GM18873 (cell line): ENCODE data around the gene SPTAN1.
"Not testable (repeated sequence)": the region's sequence is repeated elsewhere in the genome, so short reads cannot be mapped to it uniquely, and the experiment has no call there.

Experiments used
- ATAC-seq: cut with Tn5 transposase; IDR thresholded peaks from one replicate; pipeline ENCODE4 v1.9.1; 2021; ENCODE audit warnings: mild to moderate bottlenecking, moderate library complexity, moderate number of reproducible peaks; ENCODE audit not compliant: unreplicated experiment, low FRiP score

Gene SPTAN1

GRCh38 chr9:128552153-128552743 is at the start of gene SPTAN1:
Gene SPTAN1 (plus strand): TSS chr9:128552587. CDS start chr9:128566741, 14,154 bp downstream.
- peak; percentile 49 for ATAC-seq

- ATAC-seq, result not testable (repeated sequence)
These were observed 49.0 kb upstream of the SPTAN1 start for GRCh38 chr9:128503415-128503825.

- no peak for ATAC-seq
These were observed 48.5 kb upstream of the SPTAN1 start for GRCh38 chr9:128503870-128504269.

- peak; percentile 71 for ATAC-seq
These were observed 47.6 kb upstream of the SPTAN1 start, which contains the start of gene GLE1 for GRCh38 chr9:128504485-128505413. Gene GLE1 (plus strand): TSS chr9:128504719. CDS start chr9:128504806, 87 bp downstream.

- ATAC-seq, result no peak
These were observed 47.0 kb upstream of the SPTAN1 start for GRCh38 chr9:128505414-128505765.

- ATAC-seq, result not testable (repeated sequence)
These were observed 46.5 kb upstream of the SPTAN1 start for GRCh38 chr9:128505906-128506305.

GRCh38 chr9:128512820-128513219 is 39.6 kb upstream of the SPTAN1 start:
- ATAC-seq, result no peak

GRCh38 chr9:128521956-128522355 is 30.4 kb upstream of the SPTAN1 start:
- ATAC-seq, result no peak

GRCh38 chr9:128523199-128523925 is 29.0 kb upstream of the SPTAN1 start:
- no peak for ATAC-seq

- no peak for ATAC-seq
These were observed 25.7 kb upstream of the SPTAN1 start for GRCh38 chr9:128526720-128527119.

GRCh38 chr9:128528445-128529160 is 23.8 kb upstream of the SPTAN1 start:
- no peak for ATAC-seq

GRCh38 chr9:128529191-128529590 is 23.2 kb upstream of the SPTAN1 start:
- ATAC-seq, result no peak

- no peak for ATAC-seq
These were observed 19.8 kb upstream of the SPTAN1 start for GRCh38 chr9:128532581-128532980.

- ATAC-seq, result no peak
These were observed 11.6 kb upstream of the SPTAN1 start for GRCh38 chr9:128540634-128541360.

- no peak for ATAC-seq
These were observed 5.9 kb upstream of the SPTAN1 start for GRCh38 chr9:128546504-128546903.

- no peak for ATAC-seq
These were observed 3.5 kb upstream of the SPTAN1 start for GRCh38 chr9:128548876-128549275.

GRCh38 chr9:128550226-128550625 is 2.2 kb upstream of the SPTAN1 start:
- ATAC-seq, result no peak

- no peak for ATAC-seq
These were observed 1.4 kb upstream of the SPTAN1 start for GRCh38 chr9:128550770-128551656.

GRCh38 chr9:128551657-128552152 is 682 bp upstream of the SPTAN1 start:
- peak; percentile 27 for ATAC-seq
